ENCODE data around the gene DMD.

Gene DMD

GRCh38 chrX:31320740-31321139, 1890.6 kb downstream of the DMD start:
- no peak for DNase-seq (ENCODE audit: low read depth)
- no peak overlapping the region for H3K4me3 ChIP-seq (ENCODE audit: low read depth, low read length)
- no peak for TF ChIP-seq CTCF (IDR thresholded peaks at IDR 0.05; ENCODE audit: insufficient read depth, low read depth, low read length, missing control alignments)

- DNase-seq (ENCODE audit: low read depth) = no peak
- H3K4me3 ChIP-seq (ENCODE audit: low read depth, low read length) = no peak overlapping the region
- TF ChIP-seq CTCF (IDR thresholded peaks at IDR 0.05; ENCODE audit: insufficient read depth, low read depth, low read length, missing control alignments) = no peak
Observed at GRCh38 chrX:31319586-31319985, 1891.8 kb downstream of the DMD start.

GRCh38 chrX:31318866-31319265, 1892.5 kb downstream of the DMD start:
- no peak for DNase-seq (ENCODE audit: low read depth)
- TF ChIP-seq CTCF (IDR thresholded peaks at IDR 0.05; ENCODE audit: insufficient read depth, low read depth, low read length, missing control alignments) = no peak
- no peak overlapping the region for H3K4me3 ChIP-seq (ENCODE audit: low read depth, low read length)

GRCh38 chrX:31316340-31316991, 1894.9 kb downstream of the DMD start:
- H3K4me3 ChIP-seq (ENCODE audit: low read depth, low read length) = no peak overlapping the region
- DNase-seq (ENCODE audit: low read depth) = no peak
- no peak for TF ChIP-seq CTCF (IDR thresholded peaks at IDR 0.05; ENCODE audit: insufficient read depth, low read depth, low read length, missing control alignments)

- no peak for TF ChIP-seq CTCF (IDR thresholded peaks at IDR 0.05; ENCODE audit: insufficient read depth, low read depth, low read length, missing control alignments)
- DNase-seq (ENCODE audit: low read depth) = no peak
- no peak overlapping the region for H3K4me3 ChIP-seq (ENCODE audit: low read depth, low read length)
Observed at GRCh38 chrX:31314921-31315320, 1896.4 kb downstream of the DMD start.

GRCh38 chrX:31307952-31308351, 1903.4 kb downstream of the DMD start:
- TF ChIP-seq CTCF (IDR thresholded peaks at IDR 0.05; ENCODE audit: insufficient read depth, low read depth, low read length, missing control alignments) = no peak
- no peak for DNase-seq (ENCODE audit: low read depth)
- no peak overlapping the region for H3K4me3 ChIP-seq (ENCODE audit: low read depth, low read length)

- H3K4me3 ChIP-seq (ENCODE audit: low read depth, low read length) = no peak overlapping the region
- no peak for TF ChIP-seq CTCF (IDR thresholded peaks at IDR 0.05; ENCODE audit: insufficient read depth, low read depth, low read length, missing control alignments)
- no peak for DNase-seq (ENCODE audit: low read depth)
Observed at GRCh38 chrX:31302573-31303075, 1908.7 kb downstream of the DMD start.
